Bronchus fibroblast of lung (primary cell): ENCODE results near the gene LRRC15. TPM values are rescaled to one million over a fixed set of nuclear protein-coding genes. Genes with fewer than 3 reads are reported as not detected.

ENCODE experiments used
- total RNA-seq: library from RNA; depleted of rRNA; stranded (reverse); fragments of >200 nt; gene quantifications from 2 replicates; pipeline ENCODE4 v1.2.3, GENCODE V29; 2015

Gene LRRC15
- total RNA-seq, result not detected in 2 replicates

DNA sequence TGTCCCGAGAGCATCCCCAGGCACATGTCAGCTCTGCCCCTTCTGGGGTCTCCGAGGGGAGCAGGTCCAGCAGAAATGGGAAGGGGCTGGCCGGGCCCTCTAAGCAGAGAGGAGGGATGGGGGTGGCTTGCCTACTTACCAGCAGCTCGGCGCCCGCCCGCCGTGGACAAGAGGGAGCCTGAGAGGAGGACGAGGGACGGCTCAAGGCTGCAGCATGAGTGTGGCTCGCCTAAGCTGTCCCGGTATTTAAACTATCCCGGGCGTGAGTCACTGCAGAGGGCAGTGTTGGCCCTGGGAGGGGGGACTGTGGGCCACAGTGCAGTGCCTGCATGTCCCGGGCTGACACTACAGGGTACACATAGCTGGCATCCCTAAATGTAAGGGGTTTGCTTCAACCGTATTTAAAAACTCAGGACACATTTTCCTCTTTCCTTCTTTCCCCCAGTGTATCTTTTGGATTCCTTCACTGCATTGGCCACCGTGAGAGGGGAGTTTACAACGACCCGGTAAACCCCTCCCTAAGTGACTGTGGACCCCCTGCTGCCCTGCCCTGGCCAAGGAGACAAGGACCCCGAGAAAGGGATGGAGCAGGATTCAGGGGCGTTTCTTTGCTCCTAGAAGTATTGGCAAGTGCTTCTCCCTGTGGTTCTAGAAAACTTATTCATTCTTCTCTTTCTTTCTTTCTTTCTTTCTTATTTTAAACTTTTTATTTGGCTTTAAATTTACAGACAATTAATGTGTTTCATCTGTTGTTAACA, at the start of gene LRRC15:
Gene LRRC15, minus strand, starts transcription at position 222 of the 758 bp plus-strand sequence. CDS start 8,700 bp downstream, outside the sequence.

DNA sequence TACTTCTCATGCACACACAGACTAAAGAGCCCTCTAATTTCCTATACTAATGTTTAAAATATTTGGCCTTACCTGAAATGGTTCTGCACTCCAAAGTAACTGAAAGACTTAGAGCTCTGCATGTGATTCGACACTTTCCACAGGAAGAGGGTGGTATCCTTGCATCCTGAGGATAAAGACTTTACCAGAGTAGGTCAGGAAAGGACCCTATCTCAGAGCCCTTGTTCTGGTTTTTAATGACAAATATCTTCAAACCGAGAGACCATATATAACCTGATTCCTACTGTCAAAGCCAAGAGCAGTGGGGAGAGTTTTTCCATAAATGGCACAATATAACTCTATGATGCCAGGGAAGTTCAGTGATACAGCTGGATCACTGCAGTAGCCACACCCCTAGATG, 29.6 kb upstream of the LRRC15 start, which contains the start of gene GP5:
Gene GP5, minus strand, starts transcription at position 101 of the 400 bp plus-strand sequence. CDS start 984 bp downstream, outside the sequence.

DNA sequence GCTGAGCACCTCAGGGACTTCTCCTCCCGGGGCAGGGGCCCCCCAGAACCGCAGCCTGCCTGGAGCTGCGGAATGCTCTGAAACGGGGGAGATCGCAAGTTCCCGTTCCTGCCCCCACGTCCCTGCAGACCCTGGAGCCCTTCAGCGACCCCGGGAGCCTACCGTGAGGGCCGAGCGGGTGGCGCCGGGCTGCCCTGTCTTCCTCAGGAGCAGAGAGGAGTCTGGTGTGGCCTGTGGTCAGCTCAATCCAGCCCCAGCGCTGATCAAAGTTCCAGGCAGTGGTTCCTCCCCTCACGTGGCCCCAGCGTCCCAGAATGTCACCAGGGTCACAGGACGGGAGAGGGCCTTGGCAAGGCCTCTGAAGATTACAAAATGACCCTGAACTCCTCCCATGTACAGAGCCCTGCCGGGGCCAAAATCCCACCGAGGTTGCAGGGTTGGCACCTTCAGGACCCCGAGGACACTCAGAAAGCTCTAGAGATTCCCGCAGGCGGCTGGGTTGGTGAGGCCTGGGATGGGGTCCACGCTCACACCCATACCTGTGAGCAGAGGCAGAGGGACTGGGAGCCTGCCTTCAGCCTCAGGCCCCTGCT, 18.4 kb downstream of the LRRC15 start, which contains the start of gene CPN2:
Gene CPN2, minus strand, starts transcription at position 249 of the 593 bp plus-strand sequence. CDS start 8,626 bp downstream, outside the sequence.

Other genes with a start within 250 kb of the LRRC15 start
- not detected in 2 replicates for gene HES1, start 233.6 kb downstream of the LRRC15 start, total RNA-seq
- gene CPN2, start 18.4 kb downstream of the LRRC15 start, total RNA-seq, result not detected in 2 replicates
- under 0.01 TPM in 1 of 2 replicates, not detected in the other for gene GP5, start 29.5 kb upstream of the LRRC15 start, total RNA-seq
- 51.6 and 56.8 TPM in 2 replicates for gene ATP13A3, start 117.3 kb upstream of the LRRC15 start, total RNA-seq